ENCODE measurements around the gene CEP70.

The CEP70 gene

DNA sequence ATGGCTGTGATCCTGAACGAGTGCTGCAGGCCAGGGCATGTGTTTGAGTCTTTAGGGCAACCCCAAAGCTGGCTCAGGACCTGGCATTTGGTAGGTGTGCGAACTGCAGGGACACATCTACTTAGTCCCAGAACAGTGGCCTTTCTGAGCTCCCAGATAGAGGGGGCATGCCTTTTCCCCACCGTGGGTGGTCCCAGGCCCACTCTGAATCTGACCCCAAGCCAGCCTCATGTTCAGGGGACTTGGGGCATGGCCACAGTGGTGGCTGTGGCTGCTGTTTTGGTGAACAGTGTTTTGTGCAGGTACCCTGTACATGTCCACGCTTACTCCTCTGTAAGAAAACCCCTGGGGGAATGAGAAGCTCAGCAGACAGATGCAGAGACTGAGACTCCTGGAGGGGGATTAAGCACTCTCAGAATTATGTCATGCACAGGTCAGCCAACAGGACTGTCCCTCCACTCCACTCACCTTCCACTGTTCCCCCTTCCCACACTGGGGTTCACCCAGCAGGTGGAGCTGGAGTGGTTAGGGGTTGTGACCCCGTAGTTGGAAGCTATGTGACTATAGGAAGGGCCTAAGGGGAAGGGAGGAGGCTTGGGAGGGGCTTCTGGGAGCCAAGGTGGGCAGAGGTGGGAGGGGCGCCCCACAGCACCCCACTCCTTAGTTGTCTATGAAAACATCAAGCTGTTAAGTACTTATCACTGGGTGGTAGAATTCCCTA is 143.2 kb downstream of the CEP70 start:
- no peak for DNase-seq

DNA sequence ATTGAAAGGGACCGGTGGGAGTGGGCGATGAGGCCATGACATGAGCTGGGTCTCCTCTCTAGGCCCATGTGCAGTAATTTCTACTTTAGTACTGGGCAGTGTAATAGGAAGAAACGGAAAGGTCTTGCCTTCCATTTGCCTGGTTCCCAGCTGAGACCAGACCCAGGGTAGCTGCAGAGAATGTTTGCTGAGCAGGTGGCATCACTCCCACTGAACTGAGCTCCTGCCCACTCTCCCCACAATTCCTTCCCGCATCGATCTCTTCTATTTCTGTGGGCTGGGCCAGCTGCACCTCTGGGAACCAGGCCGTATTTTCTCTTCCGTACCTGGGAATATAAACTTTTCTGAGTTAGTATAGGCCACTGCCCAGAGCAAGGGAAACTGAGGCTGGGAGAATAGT is 143.9 kb downstream of the CEP70 start:
- DNase-seq = no peak

DNA sequence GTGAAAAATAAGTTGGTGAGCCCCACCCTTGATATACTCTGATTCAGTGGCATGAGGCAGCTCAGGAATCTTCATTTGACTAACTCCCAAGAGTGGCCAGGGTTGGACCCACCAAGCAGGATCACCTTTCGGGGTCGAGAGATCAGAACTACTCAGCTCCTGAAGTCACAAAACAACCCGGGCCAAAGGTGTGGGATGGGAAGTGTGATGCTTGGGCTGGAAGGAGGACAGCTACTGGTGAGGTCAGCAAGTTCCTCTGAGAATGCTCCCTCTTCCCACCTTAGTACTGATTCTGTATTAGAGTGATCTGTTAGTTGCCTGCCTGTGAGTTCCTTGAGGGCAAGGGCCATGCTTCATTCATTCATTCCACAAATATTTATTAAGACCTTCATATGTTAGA is 144.6 kb downstream of the CEP70 start:
- DNase-seq = no peak

DNA sequence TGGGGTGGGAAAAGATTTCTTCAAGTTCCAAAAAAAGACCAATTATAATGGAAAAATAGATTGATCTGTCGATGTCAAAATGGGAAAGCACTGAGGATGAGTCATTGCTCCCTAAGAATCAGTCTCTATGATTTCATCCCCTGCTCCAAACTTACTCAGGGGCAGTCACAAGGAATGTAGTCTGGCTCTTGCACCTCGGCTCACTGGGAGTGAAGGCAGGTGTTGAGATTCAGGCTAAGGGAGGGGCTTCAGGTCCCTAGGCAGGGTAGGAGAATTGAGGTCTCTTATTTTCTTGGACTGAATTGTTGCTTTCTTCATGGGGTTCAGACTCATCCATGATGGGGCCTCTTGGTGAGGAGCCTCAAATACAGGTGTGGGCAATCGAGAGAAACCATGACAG is 145.4 kb downstream of the CEP70 start:
- DNase-seq = no peak

DNA sequence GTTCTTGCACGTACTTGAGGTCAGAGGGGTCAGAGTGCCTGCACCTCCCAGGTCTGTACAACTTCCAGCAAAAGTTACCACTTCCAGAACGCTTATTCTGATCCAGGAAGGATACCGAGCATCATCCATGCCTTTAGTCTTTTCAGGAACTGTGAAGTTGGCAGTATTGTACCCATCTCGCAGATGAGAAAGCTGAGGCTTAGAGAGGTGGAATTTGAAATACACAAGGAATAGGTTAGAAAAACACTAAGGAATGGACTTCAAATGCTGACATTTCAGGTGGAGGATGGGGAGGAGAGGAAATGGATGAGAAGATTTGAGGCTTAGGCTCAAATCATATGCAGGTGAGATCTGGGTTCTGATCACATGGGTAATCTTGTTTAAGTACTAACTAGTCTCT is 148.4 kb downstream of the CEP70 start:
- no peak for DNase-seq

DNA sequence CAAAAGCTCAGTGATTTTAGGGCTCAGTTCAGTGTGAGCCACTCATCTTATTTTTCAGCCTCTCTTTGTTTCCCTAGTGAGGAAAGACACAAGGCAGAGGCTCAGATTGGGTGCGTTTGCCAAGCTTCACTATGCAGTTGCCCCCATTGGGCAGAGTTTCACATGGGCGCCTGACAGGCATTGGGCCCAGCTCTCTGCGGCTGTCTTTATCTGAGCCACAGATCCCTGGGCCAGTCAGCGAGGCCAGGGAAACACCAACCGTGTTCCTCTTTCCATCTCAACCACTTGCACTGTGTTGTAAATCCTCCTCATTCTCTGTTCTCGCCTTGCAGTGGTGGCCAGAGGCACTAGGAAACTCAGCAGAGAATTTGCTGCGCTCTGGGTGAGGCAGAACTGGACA is 148.8 kb downstream of the CEP70 start:
- DNase-seq = no peak

All from suppressor macrophage (primary cell).